H1 (cell line): ENCODE results near the gene PTCH2. TPM values are rescaled to one million over a fixed set of nuclear protein-coding genes. Genes with fewer than 3 reads are reported as not detected.

Source experiments
- HDAC2 ChIP-seq, 2 experiments: fragments of 300-600 bp in 1 of 2; sonication (generic) in 1 of 2; IDR thresholded peaks; 2 replicates each; pipeline ENCODE4 v1.6.1; 2011 to 2012; ENCODE audit warnings: low read depth in 2 of 2, low read length in 2 of 2, mild to moderate bottlenecking in 2 of 2, moderate library complexity in 2 of 2, borderline replicate concordance in 1 of 2, inconsistent platforms in 1 of 2
- polyA plus RNA-seq, 7 experiments: library from polyadenylated mRNA; depleted of rRNA in 3 of 7; stranded (reverse) in 5 of 7; unstranded in 2 of 7; fragments of >200 nt in 5 of 7; fragments of 200-250 nt in 2 of 7; gene quantifications; 1 replicate in 5 of 7; 2 replicates in 1 of 7; 4 replicates in 1 of 7; pipeline versions ENCODE4 v1.2.1 to v1.2.3, GENCODE V29; 2011 to 2013; ENCODE audit warnings: missing spikeins in 2 of 7, mixed read lengths in 2 of 7
- total RNA-seq: library from RNA; stranded (reverse); fragmentation: NEBNext Ultra II Directional; extraction: Animal tissue kit (Norgen Biotek cat#: 25700); gene quantifications from 2 replicates; pipeline ENCODE4 v1.2.1, GENCODE V29; 2021

The PTCH2 gene
- total and polyA plus RNA-seq, 2 of the 8 experiments (the other 6 are each of a cell fraction or from before 2014, with no cell fraction given): 0.35 to 1.2 TPM

GRCh38 chr1:44787506-44787905, 55.5 kb downstream of the PTCH2 start (continued):
- TF ChIP-seq HDAC2 (IDR thresholded peaks at IDR 0.05; ENCODE audit: borderline replicate concordance in 1 of 2, low read depth in 2 of 2, low read length in 2 of 2): no peak
